ENCODE data around the gene IGF2BP2.
A peak's percentile ranks its signal among the peaks of the same experiment; 100 is the strongest.
"Not testable (repeated sequence)": the region's sequence is repeated elsewhere in the genome, so short reads cannot be mapped to it uniquely, and the experiment has no call there.

Gene IGF2BP2

DNA sequence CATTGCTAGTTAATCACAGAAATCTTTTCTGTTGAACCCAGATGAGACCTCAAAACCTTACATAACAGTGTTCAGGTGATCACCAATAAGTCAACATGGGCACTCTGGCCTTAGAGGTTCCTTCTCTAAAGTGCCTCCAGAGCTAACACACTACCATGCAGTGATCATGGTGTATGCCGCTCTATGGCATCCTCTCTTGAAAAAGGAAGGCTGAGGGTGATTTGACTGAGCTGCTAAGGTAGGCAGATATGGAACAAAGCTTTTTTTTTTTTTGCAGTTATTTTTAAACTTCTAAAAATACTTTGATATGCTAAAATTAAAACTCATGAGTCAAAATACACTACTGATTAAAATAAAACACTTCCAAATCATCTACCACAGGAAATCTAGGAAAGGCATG lies 46.0 kb downstream of the IGF2BP2 start:
- DNase-seq (ENCODE audit: insufficient read length, low spot score) (no peak), FAIRE-seq (no peak)
- TF ChIP-seq, protein P1, sequence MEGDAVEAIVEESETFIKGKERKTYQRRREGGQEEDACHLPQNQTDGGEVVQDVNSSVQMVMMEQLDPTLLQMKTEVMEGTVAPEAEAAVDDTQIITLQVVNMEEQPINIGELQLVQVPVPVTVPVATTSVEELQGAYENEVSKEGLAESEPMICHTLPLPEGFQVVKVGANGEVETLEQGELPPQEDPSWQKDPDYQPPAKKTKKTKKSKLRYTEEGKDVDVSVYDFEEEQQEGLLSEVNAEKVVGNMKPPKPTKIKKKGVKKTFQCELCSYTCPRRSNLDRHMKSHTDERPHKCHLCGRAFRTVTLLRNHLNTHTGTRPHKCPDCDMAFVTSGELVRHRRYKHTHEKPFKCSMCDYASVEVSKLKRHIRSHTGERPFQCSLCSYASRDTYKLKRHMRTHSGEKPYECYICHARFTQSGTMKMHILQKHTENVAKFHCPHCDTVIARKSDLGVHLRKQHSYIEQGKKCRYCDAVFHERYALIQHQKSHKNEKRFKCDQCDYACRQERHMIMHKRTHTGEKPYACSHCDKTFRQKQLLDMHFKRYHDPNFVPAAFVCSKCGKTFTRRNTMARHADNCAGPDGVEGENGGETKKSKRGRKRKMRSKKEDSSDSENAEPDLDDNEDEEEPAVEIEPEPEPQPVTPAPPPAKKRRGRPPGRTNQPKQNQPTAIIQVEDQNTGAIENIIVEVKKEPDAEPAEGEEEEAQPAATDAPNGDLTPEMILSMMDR (IDR thresholded peaks at IDR 0.05; ENCODE audit: insufficient read depth, missing control alignments): no peak

DNA sequence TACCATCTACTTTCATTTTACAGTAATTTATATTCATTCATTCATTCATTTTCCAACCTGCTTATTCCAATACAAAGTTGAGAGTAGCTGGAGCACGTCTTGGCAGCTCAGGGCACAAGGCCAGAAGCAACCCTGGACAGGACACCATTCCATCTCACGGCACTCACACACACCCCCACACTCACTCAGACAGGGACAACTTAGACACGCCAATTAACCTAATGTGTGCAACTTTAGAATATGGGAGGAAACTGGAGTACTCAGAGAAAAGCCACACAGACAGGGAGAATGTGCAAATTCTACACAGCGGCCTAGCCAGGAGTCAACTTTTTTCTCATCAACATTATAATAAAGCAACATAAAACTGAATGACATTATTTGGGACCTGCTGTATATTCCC lies 46.7 kb downstream of the IGF2BP2 start:
- DNase-seq (ENCODE audit: insufficient read length, low spot score) (no peak), FAIRE-seq (no peak)
- TF ChIP-seq, protein P1 (IDR thresholded peaks at IDR 0.05; ENCODE audit: insufficient read depth, missing control alignments): no peak

DNA sequence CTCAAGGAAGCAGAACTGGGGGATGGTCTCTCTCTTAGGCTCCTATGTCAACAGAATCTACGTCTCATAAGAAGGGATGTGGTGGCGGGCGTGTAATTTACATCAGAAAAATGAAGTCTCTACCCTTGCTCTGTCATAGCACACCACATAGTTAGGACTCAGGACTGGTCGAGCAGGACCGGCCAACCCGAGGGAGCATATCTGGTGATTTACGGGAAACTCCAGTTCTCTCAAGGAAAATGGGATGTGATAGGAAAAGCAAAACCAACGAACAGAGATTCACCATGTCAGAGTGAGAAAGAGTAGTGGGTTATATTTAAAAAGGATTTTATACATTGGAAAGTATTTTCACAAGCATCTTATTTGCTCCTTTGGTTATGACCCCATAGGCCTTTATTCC lies 54.7 kb downstream of the IGF2BP2 start:
- TF ChIP-seq, protein P1 (IDR thresholded peaks at IDR 0.05; ENCODE audit: insufficient read depth, missing control alignments): no peak
- no peak for FAIRE-seq
- DNase-seq (ENCODE audit: insufficient read length, low spot score): no peak

DNA sequence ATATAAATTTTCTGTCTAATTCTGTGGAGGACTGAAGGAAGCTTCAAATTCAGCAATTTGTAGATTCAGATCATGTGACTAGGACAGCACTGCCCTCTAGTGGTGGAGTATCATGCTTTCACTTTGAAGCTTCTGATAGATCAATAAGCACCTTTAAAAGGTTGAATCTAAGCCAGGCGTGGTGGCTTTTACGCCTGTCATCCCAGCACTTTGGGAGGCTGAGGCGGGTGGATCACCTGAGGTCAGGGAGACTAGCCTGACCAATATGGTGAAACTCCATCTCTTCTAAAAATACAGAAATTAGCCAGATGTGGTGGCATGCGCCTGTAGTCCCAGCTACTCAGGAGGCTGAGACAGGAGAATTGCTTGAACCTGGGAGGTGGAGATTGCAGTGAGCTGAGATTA lies 56.3 kb downstream of the IGF2BP2 start:
- not testable (repeated sequence) for DNase-seq (ENCODE audit: insufficient read length, low spot score); FAIRE-seq
- TF ChIP-seq, protein P1 (IDR thresholded peaks at IDR 0.05; ENCODE audit: insufficient read depth, missing control alignments): peak; percentile 81

- TF ChIP-seq, protein P1 (IDR thresholded peaks at IDR 0.05; ENCODE audit: insufficient read depth, missing control alignments): no peak
Measured at GRCh38 chr3:185767002-185767688, 57.7 kb downstream of the IGF2BP2 start.

DNA sequence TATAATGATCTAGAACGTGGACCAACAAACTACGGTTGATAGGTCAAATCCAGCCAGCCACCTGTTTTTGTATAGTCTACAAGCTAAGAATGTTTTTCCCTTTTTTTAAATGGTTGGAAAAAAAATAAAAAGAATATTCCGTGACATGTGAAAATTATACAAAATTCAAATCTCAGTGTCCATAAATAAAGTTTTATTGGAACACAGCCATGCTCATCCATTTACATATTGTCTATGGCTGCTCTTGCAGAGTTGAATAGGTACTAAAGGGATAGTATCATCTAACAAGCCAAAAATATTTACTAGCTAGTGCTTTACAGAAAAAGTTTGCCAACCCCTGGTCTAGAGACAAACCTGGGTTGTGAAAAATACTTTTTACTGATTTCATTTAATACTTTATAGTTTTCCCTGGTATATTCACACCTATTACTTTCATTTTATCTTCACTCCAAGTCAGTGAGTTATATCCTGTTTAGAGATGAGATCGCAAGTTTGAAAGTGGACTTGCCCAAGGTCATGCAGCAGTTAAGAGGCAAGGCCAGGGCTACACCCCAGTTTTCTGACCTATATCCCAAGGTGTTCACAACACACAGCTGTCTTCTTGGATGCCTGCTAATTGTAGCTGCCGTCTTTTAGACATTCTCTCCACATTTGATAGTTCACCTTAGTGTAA lies 58.4 kb downstream of the IGF2BP2 start:
- DNase-seq (ENCODE audit: insufficient read length, low spot score): no peak
- TF ChIP-seq, protein P1 (IDR thresholded peaks at IDR 0.05; ENCODE audit: insufficient read depth, missing control alignments): no peak
- FAIRE-seq: no peak

More at GRCh38 chr3:185767002-185767688, 57.7 kb downstream of the IGF2BP2 start:
- FAIRE-seq (no peak), DNase-seq (ENCODE audit: insufficient read length, low spot score) (no peak)

DNA sequence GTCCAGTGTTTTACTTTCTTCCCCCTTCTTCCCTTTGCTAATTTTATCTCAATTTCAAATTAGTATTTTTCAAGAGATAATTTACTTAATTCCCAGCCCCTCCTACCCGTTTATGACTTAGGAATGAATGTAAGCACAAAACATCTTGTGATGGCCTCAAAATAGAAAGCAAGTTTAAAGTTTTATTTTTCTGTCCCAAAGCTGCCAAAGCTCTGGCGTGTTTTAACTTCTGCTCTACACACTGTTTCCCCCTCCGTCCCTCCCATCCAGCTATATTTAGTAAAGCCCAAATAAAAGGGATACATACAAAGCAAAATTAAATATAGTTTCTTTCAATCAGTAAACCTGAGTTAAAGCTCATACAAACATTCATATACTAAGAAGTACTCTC lies 59.9 kb downstream of the IGF2BP2 start:
- FAIRE-seq: no peak
- DNase-seq (ENCODE audit: insufficient read length, low spot score): no peak
- TF ChIP-seq, protein P1 (IDR thresholded peaks at IDR 0.05; ENCODE audit: insufficient read depth, missing control alignments): no peak

All from D721Med (cell line).